ENCODE data around the gene CCSER2.
A peak's percentile ranks its signal among the peaks of the same experiment; 100 is the strongest.

CCSER2 gene

GRCh38 chr10:84415539-84416244 is 87.3 kb downstream of the CCSER2 start:
- H3K27ac ChIP-seq = no peak overlapping the region
- TF ChIP-seq ZFX (IDR thresholded peaks at IDR 0.05; ENCODE audit: borderline replicate concordance) (no peak), CTCF (IDR thresholded peaks at IDR 0.05) (no peak)

GRCh38 chr10:84416245-84416555 is 87.8 kb downstream of the CCSER2 start:
- H3K27ac ChIP-seq = no peak overlapping the region

GRCh38 chr10:84423719-84424118 is 95.3 kb downstream of the CCSER2 start:
- no peak for TF ChIP-seq CTCF (IDR thresholded peaks at IDR 0.05)
- no peak for TF ChIP-seq ZFX (IDR thresholded peaks at IDR 0.05; ENCODE audit: borderline replicate concordance)
- H3K27ac ChIP-seq = no peak overlapping the region

More at GRCh38 chr10:84416245-84416555, 87.8 kb downstream of the CCSER2 start:
- TF ChIP-seq ZFX (IDR thresholded peaks at IDR 0.05; ENCODE audit: borderline replicate concordance) = no peak
- no peak for TF ChIP-seq CTCF (IDR thresholded peaks at IDR 0.05)

- TF ChIP-seq ZFX (IDR thresholded peaks at IDR 0.05; ENCODE audit: borderline replicate concordance) (no peak), CTCF (IDR thresholded peaks at IDR 0.05) (no peak)
- no peak overlapping the region for H3K27ac ChIP-seq
These were observed 96.4 kb downstream of the CCSER2 start for GRCh38 chr10:84424731-84425167.

GRCh38 chr10:84427903-84428650 is 99.7 kb downstream of the CCSER2 start:
- H3K27ac ChIP-seq = no peak overlapping the region
- TF ChIP-seq CTCF (IDR thresholded peaks at IDR 0.05) (no peak), ZFX (IDR thresholded peaks at IDR 0.05; ENCODE audit: borderline replicate concordance) (no peak)

- no peak for TF ChIP-seq CTCF (IDR thresholded peaks at IDR 0.05)
- TF ChIP-seq ZFX (IDR thresholded peaks at IDR 0.05; ENCODE audit: borderline replicate concordance) = no peak
- H3K27ac ChIP-seq = no peak overlapping the region
These were observed 100.3 kb downstream of the CCSER2 start for GRCh38 chr10:84428711-84429110.

GRCh38 chr10:84429926-84430520 is 101.6 kb downstream of the CCSER2 start:
- TF ChIP-seq ZFX (IDR thresholded peaks at IDR 0.05; ENCODE audit: borderline replicate concordance) = no peak
- peak; percentile 89 for TF ChIP-seq CTCF (IDR thresholded peaks at IDR 0.05)
- H3K27ac ChIP-seq = no peak overlapping the region
